ENCODE measurements around the gene RPL35.
A peak's percentile ranks its signal among the peaks of the same experiment; 100 is the strongest.

The RPL35 gene

GRCh38 chr9:124877021-124877782 lies 15.4 kb upstream of the RPL35 start:
- DNase-seq (ENCODE audit: low read depth in 4 of 4, low spot score in 1 of 4): no peak

- DNase-seq (ENCODE audit: low read depth in 4 of 4, low spot score in 1 of 4): no peak
Observed at GRCh38 chr9:124875501-124875900, 13.7 kb upstream of the RPL35 start.

DNA sequence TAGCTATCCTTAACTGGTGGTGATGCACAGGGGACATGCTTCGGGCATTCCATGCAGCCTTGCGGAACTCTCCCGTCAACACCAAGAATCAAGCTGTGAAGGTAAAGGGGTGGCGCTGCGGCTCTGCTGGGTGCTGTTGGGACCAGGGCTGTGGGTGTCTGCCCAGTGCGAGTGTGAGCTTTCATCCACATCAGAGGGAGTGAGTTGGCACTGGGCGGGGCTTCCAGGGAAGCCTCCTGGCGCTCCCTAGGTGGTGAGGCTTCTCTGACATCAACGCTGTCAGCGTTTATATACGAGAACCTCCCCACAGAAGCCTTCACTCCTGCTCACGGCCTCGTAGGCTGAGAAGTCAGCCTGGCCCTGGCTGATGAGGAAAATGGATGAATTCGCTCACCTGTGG lies 11.9 kb upstream of the RPL35 start:
- no peak for DNase-seq (ENCODE audit: low read depth in 4 of 4, low spot score in 1 of 4)

DNA sequence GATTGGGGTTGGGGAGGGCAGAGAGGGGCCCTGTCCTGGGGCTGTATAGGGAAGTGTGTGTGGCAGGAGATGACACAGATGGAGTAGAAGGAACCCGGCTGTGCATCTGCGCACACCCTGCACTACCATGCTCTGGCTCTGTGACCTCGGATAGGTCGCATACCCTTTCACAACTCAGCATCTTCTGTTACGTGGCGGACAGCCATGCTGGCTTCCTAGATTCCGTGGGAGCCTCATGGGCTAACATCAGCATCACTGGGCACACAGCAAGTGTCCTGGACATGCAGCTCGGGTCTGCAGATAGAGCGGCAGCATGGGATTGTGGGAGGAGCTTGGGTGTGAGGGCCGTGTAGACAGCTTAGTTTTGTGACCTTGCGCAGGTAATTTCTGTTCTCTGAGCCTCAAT lies 9.4 kb upstream of the RPL35 start:
- no peak for DNase-seq (ENCODE audit: low read depth in 4 of 4, low spot score in 1 of 4)

GRCh38 chr9:124870723-124871122 lies 9.0 kb upstream of the RPL35 start:
- no peak for DNase-seq (ENCODE audit: low read depth in 4 of 4, low spot score in 1 of 4)

GRCh38 chr9:124869986-124870560 lies 8.3 kb upstream of the RPL35 start:
- peak; percentile 73 to 91 (median 82) for DNase-seq (ENCODE audit: low read depth in 4 of 4, low spot score in 1 of 4)

GRCh38 chr9:124869466-124869985 lies 7.8 kb upstream of the RPL35 start:
- DNase-seq (ENCODE audit: low read depth in 4 of 4, low spot score in 1 of 4): peak in 1 of 4 experiments; percentile 17

- DNase-seq (ENCODE audit: low read depth in 4 of 4, low spot score in 1 of 4): peak; percentile 81 to 90 (median 87)
Observed at GRCh38 chr9:124868511-124869465, 7.0 kb upstream of the RPL35 start.

DNA sequence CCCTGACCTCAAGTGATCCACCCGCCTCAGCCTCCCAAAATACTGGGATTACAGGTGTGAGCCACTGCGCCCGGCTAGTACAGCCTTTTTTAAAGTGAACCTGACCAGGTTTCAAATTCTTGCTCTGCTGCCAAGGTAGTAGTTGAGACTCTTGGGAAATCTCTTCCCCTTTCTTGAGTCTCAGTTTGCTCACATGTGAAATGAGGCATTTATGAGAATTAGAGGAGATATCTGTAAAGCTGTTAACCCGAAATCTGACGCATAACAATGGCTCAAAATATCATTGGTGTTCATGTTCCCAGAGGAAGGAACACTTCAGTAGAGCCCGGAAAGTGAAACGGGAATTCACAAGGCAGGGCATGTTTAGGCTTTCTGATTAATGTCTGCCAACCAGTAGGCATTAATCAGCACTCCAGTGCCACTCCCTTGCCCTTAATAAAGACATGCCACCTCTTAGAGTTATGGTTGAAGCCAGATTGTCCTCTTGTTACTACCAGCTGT lies 1.7 kb upstream of the RPL35 start:
- no peak for DNase-seq (ENCODE audit: low read depth in 4 of 4, low spot score in 1 of 4)

DNA sequence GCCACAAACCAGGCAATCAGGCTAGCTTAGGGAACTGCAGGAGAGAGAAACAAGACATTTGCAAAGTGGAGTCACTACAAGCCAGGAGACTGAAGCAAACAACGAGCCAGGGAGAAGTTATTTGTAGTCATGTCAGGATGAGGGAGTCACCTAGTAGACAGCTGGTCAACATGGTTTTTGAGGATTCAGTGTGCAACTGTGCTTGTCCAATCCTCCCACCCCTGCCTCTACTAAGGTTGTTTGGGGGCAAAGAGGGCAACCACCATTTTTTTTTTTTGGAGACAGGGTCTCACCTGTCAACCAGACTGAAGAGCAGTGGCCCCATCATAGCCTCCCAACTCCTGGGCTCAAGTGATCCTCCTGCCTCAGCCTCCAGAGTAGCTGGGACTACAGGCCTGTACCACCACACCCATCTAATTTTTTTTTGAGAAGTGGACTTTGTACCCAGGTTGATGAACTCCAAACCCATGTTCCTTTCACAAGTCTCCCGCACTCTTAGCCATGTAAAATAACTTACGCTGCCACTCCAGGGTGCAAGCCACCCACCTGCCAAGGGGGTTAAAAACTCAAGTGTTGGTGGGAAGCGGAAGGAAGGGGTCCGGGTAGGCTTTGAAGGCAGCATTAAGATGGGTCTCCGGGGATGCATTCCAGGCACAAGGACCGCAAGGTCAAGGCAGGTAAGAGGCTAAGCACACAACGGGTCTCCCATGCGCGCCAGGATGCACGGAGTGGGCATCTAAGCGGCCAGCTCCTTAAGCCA lies 995 bp downstream of the RPL35 start:
- DNase-seq (ENCODE audit: low read depth in 4 of 4, low spot score in 1 of 4): no peak

DNA sequence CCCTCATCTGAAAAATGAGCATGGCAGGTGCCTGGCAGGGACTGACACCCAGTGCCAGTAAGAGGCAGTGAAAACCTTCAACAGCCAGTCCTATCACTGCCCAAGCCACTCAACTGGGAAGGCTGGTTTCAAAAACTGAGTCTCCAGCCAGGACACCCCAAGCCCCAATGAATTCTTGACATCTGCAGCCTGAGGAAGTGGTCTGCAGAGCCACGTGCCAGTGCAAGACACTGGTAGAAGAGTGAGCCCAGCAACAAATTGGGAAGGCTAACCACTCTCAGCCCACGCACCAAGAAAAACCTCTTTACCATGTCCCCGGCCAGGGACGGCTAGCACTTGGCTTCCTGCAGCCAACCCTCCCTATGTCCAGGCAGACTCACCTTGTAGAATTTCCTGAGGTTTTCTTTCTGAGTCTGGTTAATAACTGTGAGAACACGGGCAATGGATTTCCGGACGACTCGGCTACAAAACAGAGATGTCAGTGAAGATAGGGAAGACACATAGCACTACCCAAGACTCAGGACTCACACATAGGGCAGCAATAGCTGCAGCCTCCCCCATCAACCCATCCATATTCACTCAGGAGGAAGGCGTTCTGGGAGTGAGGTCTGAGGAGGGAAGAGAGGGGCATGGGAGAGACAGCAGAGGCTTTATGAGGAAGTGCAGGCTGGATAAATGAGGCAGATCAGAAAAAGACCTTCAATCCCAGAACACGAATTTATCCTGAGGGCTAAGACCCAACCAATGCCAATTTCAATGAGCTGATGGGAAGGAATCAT lies 1.8 kb downstream of the RPL35 start:
- DNase-seq (ENCODE audit: low read depth in 4 of 4, low spot score in 1 of 4): no peak

DNA sequence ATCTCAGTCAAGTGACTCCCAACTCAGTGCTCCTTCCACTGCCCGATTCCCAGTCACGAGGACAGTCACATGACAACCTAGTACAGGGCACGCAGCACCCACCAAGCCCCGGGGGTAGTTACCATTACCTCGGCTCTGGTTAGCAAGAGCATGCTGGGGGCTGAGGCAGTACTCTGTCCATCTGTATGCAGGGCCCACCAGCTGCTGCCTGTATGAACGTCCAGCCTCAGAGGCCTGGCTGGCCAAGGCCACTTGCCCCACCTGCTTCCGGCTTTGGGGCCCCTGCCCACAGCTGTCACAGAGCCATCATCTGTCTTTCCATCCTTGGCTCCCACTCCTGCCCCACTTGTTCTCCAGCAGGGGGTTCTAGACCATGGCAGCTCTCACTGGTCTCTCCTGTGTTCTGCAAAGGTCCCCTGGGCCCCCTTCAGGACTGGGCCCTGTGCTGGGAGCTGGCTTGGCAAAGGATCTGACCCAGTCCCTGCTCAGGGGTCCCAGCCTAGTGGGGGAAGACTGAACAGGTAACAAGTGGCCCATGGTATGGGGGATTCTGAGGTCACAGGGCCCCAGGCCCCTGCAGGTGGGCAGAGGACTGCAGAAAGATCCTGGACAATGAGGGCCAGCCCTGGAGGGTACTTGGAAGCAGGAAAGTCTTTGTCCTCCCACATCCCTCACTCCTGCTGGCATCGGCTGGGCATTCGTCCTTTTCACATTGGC lies 3.3 kb downstream of the RPL35 start:
- no peak for DNase-seq (ENCODE audit: low read depth in 4 of 4, low spot score in 1 of 4)

- DNase-seq (ENCODE audit: low read depth in 4 of 4, low spot score in 1 of 4): no peak
Observed at GRCh38 chr9:124857533-124858162, 4.1 kb downstream of the RPL35 start.

- DNase-seq (ENCODE audit: low read depth in 4 of 4, low spot score in 1 of 4): peak in 2 of 4 experiments; percentile 14 to 32
Observed at GRCh38 chr9:124855944-124856765, 5.6 kb downstream of the RPL35 start.

DNA sequence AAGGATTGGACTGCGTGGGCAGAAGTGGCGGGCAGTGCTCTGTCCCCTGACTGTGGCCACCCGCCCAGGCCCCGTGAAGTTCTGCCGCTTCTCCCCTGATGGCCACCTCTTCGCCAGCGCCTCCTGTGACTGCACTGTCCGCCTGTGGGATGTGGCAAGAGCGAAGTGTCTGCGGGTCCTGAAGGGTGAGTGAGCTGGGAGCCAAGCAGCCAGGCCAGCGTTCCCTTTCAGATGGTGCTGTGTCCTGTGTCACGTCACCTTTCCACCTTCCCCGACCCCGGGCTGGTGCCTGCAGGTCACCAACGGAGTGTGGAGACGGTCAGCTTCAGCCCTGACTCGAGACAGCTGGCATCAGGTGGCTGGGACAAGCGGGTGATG lies 6.2 kb downstream of the RPL35 start:
- DNase-seq (ENCODE audit: low read depth in 4 of 4, low spot score in 1 of 4): no peak

DNA sequence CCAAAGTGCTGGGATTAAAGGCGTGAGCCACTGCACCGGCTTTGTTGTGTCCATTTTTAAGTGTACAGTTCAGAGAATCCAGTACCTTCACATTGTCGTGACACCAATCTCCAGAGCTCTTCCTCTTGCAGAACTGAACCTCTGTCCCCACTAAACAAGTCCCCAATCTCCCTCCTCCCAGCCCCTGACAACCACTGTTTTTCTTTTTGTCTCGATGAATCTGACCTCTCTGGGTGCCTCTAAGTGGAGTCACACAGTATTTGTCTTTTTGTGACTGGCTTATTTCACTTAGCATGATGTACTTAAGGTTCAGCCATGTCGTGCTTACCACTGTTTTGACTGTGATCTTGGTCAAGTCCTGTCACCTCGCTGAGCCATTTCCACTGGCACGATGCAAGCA lies 6.9 kb downstream of the RPL35 start:
- DNase-seq (ENCODE audit: low read depth in 4 of 4, low spot score in 1 of 4): no peak

DNA sequence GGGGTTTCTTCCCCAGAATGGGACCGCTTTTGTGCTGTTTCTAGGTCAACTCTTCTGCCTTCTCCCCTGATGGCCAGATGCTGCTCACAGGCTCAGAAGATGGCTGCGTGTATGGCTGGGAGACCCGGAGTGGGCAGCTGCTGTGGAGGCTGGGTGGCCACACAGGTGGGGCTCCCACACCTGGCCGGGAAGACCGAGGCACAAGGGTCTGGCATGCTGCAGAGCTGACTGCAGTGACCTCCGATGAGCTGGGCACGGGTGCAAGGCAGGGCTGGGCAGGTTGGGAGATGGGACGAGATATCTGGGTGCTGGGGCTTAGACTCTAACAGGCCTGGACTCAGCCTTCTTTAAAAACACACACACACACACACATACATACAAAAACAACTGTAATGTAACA lies 7.6 kb downstream of the RPL35 start:
- DNase-seq (ENCODE audit: low read depth in 4 of 4, low spot score in 1 of 4): no peak

GRCh38 chr9:124853605-124854143 lies 8.1 kb downstream of the RPL35 start:
- no peak for DNase-seq (ENCODE audit: low read depth in 4 of 4, low spot score in 1 of 4)

Measured in stimulated activated CD4-positive, alpha-beta T cell treated with anti-CD3 and anti-CD28 coated beads, Interleukin-1b, Interleukin-23, amount 100 ng/mL, for 24 hours (primary cell).